Measurements from ENCODE around the gene DPH5.

DPH5 gene

GRCh38 chr1:100989306-100990077 lies 36.1 kb downstream of the DPH5 start:
- H3K4me3 ChIP-seq (ENCODE audit: low read depth, low read length), result no peak overlapping the region
- DNase-seq (ENCODE audit: low read depth, low spot score), result peak; percentile 50
- POLR2A ChIA-PET, result no interaction called here
- no peak for TF ChIP-seq CTCF (IDR thresholded peaks at IDR 0.05; ENCODE audit: insufficient read depth, low read length, missing control alignments)
- CTCF ChIA-PET, result interaction anchor here (1.2 to 3.3 kb wide), 3 partner anchors 247 to 299 kb away, joined by 4 to 12 read pairs (median 4); partner anchors contain the start of gene S1PR1

GRCh38 chr1:100988121-100988520 lies 37.5 kb downstream of the DPH5 start:
- no peak overlapping the region for H3K4me3 ChIP-seq (ENCODE audit: low read depth, low read length)
- TF ChIP-seq CTCF (IDR thresholded peaks at IDR 0.05; ENCODE audit: insufficient read depth, low read length, missing control alignments), result no peak
- CTCF ChIA-PET, result interaction anchor here (1.0 to 3.3 kb wide), 4 partner anchors 66 to 300 kb away, joined by 3 to 12 read pairs (median 4); partner anchors contain the start of gene S1PR1
- POLR2A ChIA-PET, result interaction anchor here (0.6 kb wide), 1 partner anchor 269 kb away, joined by 3 read pairs; no protein-coding TSS in a partner anchor
- DNase-seq (ENCODE audit: low read depth, low spot score), result no peak

GRCh38 chr1:100982793-100983192 lies 42.8 kb downstream of the DPH5 start:
- no peak overlapping the region for H3K4me3 ChIP-seq (ENCODE audit: low read depth, low read length)
- no peak for DNase-seq (ENCODE audit: low read depth, low spot score)
- CTCF ChIA-PET, result interaction anchor here (1.5 kb wide), 1 partner anchor 256 kb away, joined by 3 read pairs; no protein-coding TSS in a partner anchor
- POLR2A ChIA-PET, result no interaction called here
- TF ChIP-seq CTCF (IDR thresholded peaks at IDR 0.05; ENCODE audit: insufficient read depth, low read length, missing control alignments), result no peak

- no peak for TF ChIP-seq CTCF (IDR thresholded peaks at IDR 0.05; ENCODE audit: insufficient read depth, low read length, missing control alignments)
- POLR2A ChIA-PET, result no interaction called here
- H3K4me3 ChIP-seq (ENCODE audit: low read depth, low read length), result no peak overlapping the region
- DNase-seq (ENCODE audit: low read depth, low spot score), result no peak
- CTCF ChIA-PET, result interaction anchor here (1.0 to 1.4 kb wide), 2 partner anchors 259 to 309 kb away, joined by 3 read pairs; no protein-coding TSS in a partner anchor
These were observed 46.0 kb downstream of the DPH5 start for GRCh38 chr1:100979631-100980030.

GRCh38 chr1:100976936-100977335 lies 48.6 kb downstream of the DPH5 start:
- H3K4me3 ChIP-seq (ENCODE audit: low read depth, low read length), result no peak overlapping the region
- DNase-seq (ENCODE audit: low read depth, low spot score), result no peak
- TF ChIP-seq CTCF (IDR thresholded peaks at IDR 0.05; ENCODE audit: insufficient read depth, low read length, missing control alignments), result no peak
- ChIA-PET POLR2A (no interaction called here), CTCF (interaction anchor here (1.0 to 1.5 kb wide), 2 partner anchors 56 to 263 kb away, joined by 3 to 5 read pairs; no protein-coding TSS in a partner anchor)

GRCh38 chr1:100972185-100972584 lies 53.4 kb downstream of the DPH5 start:
- TF ChIP-seq CTCF (IDR thresholded peaks at IDR 0.05; ENCODE audit: insufficient read depth, low read length, missing control alignments), result no peak
- ChIA-PET CTCF (no interaction called here), POLR2A (no interaction called here)
- DNase-seq (ENCODE audit: low read depth, low spot score), result no peak
- H3K4me3 ChIP-seq (ENCODE audit: low read depth, low read length), result no peak overlapping the region
